HG02884 (cell line): Measurements from ENCODE around the gene ERBB4.

Experiments
- ATAC-seq: cut with Tn5 transposase; IDR thresholded peaks from one replicate; pipeline ENCODE4 v1.9.1; 2021; ENCODE audit warnings: mild to moderate bottlenecking, moderate library complexity; ENCODE audit not compliant: unreplicated experiment

The ERBB4 gene

DNA sequence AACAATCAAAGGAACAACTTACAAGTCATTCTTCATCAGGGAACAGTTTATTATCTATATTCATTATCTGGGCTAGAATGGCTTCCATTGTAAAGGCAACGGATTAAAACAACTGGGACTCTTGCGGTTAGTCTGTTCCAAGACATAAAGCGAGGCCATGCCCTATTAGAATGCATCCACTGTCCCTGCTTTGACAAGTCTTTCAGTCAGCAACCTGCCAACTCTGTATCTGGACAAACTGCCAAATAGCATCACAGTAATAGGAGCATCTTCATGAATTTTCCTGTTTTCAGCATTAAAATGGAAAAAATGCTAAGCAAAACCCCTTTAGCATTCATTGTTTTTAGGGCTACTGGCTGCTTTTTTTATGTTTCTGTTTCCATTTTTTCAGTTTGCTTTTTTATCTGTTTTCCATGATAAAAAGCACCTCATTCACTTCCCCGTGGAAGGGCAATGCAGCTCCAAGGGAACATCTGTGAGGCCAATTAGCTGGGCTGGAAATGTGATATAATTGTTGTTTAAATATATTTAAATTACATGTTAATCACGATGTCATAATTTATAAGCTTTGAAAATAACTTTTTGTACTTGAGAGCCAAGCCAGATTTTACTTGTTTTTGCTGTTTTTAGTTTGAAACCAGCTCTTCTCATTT lies 1147.9 kb downstream of the ERBB4 start:
- no peak for ATAC-seq

DNA sequence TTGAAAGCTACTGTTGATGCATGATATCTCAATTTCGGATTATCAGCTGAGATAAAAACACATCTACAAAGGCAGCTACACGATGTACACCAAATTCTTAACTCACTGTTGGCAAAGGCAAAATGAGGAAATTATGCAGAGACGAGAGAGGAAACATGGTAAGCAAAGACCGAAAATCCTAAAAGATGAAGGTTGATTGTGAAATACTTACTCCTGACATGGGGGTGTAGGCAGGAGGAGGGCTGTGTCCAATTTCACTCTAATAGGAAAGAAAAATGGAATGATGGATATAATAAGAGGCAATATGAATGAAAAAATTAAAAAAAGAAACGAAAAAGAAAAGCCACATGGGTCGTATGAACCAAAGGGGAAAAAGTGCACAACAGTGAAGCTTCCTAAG lies 1150.9 kb downstream of the ERBB4 start:
- no peak for ATAC-seq

DNA sequence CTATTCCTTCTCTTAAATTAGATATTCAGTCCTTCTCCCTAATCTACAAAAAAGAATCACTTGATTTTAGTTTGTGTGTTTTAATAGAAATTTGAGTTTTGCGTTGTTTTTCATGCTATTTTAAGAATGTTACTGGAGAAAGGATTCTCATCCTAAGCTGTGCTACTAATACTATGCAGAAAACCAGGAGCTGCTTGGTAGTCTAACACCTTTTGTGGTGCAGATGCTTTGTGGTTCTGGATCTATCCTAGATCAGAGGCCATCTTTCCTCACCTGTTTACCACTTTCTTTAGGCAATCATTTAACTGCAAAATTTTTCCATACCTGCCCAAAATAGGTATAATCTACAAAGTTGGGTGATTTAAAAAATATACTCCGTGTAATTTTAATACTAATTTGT lies 1158.6 kb downstream of the ERBB4 start:
- no peak for ATAC-seq

DNA sequence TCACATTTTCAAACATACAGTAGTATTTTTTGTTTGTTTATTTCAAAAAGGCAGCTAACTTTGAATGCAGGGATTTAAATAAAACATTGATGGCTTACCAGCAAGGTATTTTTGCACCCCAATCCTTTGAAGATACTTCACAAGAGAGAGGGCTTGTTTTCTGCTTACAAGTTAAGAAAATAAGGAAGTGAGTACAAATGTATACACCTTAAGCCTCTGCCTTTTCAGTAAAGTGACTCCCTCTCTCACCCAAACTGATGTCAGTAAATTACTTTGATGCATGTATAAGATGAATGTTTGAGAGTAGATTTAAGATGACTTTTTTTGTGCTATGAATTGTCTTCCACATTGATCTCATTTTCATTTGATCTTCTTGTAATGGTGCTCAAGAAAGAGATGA lies 1162.2 kb downstream of the ERBB4 start:
- ATAC-seq = no peak

DNA sequence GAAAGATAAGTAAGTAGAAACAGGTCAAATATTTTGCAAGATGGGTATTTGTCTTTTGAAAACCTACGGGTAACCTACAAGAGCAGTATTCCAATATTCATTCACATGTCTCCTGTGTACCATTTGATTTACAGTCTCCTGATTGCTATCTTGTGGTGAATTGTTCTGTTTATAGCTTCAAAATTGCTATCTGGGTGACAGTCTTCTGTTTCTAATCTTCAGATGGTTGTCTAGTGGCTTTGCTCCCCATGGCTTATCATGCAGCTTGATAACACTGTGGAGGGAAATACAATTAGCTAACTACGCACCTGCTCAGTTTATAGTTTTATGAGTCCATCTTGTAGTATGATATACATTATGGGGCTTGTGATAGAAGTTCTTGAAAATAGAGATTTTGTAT lies 1165.4 kb downstream of the ERBB4 start:
- ATAC-seq = no peak

DNA sequence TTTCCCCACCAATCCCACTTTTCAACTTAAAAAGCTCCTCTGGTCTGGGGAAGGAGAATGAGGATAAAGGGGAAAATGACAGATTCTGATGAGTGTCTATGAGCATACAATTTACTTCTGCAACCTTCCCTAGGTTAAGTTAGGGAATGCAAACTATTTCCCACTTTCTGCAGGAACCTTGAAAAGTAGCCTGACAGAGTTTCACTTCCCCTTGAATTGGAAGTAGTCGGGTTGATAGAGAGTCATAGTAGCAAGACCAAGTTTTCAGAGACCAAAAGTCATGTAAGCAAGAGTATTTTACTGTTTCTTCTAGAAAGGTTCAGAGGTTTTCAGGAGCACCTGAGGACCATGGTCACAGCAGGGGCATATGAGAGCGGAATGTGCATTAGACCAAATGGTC lies 1167.1 kb downstream of the ERBB4 start:
- no peak for ATAC-seq

DNA sequence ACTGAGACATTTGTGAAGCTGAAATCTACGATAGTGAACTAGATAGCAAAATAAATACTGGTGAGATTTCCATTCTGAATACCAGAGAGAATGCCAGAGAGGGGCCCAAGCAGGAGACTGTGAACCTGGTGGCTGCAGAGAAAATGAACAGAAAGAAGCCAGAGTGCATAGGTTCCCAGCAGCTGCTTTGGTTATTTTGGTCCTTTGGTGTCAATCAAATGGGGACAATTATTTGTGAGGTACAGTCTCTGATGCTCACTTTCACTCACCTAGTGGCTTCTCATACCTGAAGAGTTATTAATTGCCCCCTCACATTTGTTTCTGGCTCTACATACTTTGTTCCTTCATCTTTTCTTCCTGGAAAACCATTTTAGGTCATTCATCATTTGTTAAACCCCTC lies 1170.1 kb downstream of the ERBB4 start:
- ATAC-seq = no peak

DNA sequence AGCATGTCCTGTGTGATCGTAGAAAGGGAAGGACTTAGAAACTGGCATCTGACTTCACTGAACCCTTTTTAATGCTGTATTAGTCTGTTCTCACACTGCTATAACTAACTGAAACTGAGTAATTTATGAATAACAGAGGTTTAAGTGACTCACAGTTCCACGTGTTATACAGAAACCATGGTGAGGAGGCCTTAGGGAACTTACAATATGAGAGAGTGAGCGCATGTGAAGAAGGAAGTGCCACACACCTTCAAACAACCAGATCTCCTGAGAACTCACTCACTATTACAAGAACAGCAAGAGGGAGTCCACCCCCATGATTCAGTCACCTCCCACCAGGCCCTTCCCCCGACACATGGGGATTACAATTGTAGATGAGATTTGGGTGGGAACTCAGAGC lies 1170.9 kb downstream of the ERBB4 start:
- ATAC-seq = peak; percentile 80

DNA sequence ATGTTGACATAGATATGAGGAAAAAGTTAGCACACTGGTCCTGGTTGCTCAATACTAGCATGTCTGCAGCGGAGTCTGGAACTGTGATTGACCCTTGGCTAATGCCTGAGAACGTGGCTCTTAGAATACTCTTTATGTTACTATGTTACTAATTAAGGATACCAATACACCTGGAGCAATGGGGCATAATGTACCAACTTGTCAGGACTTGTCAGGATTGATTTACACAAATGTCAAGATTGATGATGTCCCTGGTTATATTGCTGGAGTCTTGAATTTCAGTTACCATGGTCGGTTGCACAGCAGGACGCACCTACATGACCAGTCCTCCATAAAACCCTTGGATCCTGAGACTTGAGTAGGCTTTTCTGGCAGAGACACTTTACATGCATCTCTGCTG lies 1171.3 kb downstream of the ERBB4 start:
- peak; percentile 11 for ATAC-seq

DNA sequence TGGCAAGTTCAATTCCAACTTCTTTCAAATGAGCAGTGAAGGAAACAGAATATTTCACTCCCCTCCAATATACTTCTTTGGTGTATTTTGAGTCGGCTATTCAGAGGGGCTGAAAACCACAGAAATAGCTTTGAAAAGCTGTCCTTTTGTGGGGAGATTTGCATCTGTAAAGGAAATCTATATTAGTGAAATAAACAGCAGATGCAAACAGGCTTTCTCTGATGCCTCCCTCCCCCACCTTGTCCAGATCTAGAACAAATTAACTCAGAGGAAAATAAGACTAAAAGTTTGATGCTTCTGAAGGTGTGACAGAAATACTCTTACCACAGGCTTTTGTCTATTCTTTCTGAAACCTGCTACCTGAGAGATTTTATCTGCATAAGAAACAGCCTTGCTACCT lies 1173.7 kb downstream of the ERBB4 start:
- ATAC-seq = no peak

DNA sequence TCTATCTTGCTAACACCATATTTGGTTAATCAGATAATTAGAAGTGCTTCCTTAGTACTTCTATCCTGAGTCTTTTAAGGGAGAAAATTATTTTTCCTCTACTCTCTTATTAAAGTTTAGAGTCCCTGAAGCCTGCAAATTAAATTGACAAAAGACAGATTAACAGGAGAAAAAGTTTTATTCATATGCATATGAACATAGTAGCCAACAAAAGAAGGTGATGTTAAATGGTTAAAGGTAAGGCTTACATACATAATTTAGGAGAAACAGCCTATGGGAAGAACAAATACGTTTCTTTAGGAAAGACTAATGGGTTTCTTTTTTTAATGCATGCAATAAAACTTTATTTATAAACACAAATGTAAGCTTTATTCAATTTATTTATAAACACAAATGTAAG lies 1177.2 kb downstream of the ERBB4 start:
- ATAC-seq = no peak

DNA sequence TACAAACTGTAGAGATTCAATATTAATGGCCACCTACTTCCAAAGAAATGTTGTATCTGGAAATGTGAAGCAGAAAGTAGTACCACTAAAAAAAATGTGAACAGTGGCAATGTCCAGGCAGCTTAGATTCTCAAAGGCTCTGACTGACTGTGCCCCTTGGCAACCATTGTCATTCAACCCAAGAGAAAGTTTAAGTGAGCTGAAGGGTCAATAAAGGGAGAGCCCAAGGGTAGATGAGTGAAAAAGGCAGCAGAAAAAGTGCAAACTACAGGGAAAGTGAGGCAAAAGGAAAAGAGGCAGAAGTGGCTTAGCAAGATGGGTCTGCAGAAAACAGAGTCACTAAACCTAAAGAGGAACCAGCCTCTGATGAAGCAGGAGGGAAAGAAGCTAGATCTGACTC lies 1179.3 kb downstream of the ERBB4 start:
- no peak for ATAC-seq

DNA sequence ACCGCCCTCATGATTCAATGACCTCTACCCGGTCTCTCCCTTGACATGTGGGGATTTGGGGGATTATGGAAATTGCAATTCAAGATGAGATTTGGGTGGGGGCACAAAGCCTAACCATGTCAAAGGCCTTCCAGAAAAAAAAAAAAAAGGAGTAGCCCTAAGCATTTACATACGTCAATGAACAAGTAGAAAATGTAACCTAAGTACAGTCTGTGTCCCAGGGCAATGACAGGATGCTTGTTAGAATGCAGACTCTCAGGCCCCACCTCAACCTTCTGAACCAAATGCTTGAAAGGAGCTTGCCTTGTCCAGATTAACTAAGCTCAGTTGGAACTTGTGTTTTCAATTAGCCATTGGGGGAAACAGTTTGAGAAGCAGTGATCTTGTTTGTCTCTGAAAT lies 1180.1 kb downstream of the ERBB4 start:
- ATAC-seq = no peak

DNA sequence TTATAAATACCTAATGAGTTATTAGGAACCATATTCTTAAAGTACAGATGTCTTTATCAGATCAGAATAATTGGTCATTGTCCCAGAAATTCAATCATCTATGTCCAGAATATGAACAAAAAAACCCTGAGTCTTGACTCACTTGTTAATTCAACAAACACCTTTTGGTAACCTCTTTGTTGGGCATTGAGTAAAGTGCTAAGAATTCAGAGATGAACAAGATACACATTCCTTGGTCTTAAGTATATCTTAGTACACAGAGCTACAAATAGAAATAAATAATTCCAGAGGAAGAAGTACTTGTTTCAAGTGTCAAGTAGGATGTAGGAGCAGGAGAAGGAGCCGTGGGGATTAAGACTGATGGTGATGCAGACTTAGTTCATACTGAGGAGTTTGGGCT lies 1184.1 kb downstream of the ERBB4 start:
- ATAC-seq = no peak

DNA sequence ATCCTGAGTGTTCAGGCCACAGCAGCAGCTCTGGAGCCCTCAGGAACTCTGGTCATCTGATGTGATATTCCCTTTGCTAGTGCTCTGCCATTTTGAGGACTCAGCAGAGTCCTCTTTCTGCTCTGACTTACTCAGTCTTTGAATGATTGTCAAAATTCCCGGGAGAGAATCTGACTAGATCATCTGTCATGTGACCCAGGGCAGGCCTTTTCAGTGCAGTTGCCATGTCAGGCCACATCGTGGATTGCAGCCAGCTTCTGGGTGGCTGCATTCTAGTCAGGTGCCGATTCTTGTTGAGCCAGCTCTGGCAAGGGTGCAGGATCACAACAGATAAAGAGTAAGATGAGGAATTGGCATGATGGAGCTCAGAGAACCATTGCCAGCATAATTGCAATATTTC lies 1186.6 kb downstream of the ERBB4 start:
- ATAC-seq = no peak

DNA sequence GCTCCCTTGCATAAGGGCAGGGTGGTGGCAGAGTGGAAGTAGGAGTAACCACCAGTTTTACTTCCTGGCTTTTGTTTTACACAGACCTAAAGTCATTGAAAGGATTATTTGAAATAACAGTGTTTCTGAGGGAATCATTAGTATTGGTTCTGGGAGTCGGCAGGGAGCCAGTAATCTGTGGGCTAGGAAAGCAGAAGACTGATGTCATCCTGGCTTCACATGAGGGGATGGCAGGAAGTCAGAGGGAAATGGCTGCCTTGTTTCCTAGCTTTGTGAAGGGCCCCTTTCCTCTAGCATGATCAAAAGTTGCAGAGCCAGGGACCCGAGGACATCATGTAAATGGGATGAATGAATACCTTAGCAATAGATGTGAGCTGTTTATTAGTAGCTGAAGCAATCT lies 1189.6 kb downstream of the ERBB4 start:
- ATAC-seq = no peak

DNA sequence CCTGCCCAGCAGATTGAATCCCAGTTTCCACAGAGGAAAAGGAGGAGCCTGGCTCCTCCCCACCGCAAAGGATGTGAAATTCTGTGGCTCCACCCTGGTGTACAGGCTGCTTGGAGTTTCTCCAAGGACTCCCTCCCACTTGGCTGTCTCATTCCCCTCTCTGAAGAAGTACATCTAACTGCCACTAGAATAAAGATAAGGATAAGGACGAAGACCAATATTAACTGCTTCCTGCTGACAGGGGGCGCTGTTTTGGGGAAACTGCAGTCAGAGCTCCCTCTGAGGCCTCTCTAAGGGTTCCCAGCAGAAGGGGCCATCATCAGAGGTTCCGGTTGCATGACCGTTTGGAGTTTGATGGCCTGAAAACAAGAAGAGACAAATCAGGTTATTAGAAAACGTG lies 1191.3 kb downstream of the ERBB4 start:
- no peak for ATAC-seq

DNA sequence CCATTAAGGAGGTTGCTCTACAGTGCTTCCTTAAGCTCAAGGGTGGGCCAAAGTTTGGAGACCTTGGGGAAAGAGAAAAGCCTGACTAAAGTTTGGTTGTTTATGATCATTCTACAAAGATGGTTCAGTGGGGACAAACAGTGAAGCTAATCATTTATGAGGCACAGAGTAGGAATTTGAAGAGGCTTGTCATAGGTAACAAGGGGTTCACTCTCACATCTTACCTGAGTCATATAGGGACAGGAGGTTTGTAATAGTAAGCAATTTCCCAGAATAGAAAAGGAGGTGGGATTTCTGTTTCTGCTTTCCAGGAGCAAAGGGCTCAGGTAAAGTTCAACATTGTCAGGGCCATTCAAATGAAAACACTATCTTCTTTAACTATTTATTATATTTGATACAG lies 1194.3 kb downstream of the ERBB4 start:
- ATAC-seq = no peak

DNA sequence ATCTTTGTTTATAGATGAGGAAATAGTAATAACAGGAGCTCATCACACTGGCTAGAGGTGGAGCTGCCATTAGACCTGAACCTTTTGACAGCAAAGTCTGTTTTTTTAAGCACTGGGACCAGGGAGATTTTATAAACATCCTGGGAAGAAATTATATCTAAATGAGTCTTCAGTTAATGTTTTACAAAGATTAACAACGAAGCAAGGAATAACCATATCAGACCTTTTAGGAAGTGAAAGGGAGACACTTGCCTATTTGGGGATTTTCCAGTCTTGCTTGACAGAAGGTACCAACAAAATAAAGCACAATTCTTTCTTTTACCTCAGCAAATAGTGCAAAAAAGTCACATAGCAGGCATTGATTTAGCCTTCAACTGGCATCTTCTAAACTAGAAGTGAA lies 1205.2 kb downstream of the ERBB4 start:
- no peak for ATAC-seq

DNA sequence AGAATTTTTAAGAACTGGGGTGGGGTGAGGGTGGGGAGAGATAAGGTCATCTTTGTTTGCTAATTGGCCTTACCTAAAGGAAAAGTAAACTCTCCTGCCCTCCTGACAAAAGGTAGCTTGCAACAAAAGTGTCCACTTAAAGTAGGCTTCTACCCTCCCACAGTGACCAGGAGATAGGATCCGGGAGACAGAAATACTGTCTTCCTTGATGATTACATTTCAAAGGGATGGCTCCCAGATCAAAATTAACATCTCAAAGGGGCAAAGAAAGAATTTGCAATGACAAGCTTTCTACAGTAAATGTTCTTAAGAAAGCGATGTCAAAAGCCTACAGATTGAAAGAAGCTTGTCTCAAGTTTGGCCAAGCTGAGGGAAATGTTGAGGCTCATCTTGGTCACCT lies 1206.9 kb downstream of the ERBB4 start:
- ATAC-seq = no peak

DNA sequence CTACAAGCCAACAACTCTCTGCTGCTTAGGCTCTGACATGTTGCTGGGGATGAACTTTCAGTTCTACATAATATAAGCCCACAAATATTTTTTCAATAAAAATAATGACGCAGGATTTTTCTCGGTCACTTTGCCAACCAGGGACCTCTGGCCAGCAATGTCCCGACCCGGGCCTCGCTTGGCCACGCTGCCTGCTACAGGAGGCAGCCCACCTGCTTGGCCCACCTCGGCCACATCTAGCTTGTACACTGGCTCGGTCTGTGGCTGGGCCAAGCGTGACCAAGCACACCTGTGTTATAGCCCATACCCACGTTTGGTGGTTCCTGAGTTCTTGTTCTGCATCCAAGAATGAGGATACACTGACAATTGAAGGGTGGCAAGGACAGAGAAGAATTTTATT lies 1208.7 kb downstream of the ERBB4 start:
- no peak for ATAC-seq

DNA sequence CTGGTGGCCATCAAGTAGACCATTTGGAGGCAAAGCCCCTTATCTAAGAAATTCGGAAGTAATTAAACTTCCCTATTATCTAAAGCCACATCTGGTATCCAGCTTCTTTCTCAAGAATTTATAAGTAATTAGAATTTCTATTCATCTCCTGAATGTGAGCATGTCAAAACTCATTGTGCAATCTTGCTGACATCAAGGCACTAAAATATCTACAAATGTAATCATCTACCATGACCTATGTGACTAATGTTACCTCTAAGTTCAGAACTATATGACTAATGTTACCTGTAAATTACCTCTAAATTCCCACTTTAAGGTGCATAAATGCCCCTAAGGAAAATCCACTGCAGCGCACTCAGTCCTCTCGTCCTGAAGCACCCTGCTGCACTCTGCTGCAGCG lies 1209.2 kb downstream of the ERBB4 start:
- no peak for ATAC-seq

DNA sequence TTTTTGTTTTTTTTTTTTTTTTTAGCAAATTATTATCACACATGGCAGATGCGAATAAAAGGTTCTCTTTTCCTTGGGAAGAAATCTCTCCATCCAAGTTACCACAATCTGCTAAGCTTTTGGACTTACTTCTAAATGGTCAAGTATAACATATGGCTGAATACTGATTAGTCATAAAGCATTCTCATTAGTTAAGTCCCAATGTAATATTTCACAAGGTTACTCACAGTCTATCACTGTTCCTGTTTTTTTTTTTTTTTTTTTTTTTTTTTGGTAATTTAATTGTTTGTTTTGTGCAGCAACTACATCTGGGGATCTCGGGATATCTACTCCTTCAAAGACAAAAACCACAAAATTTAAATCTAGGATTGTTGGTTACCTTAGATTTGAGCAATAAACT lies 1210.5 kb downstream of the ERBB4 start:
- ATAC-seq = no peak
